ENCODE measurements around the gene PCSK2.

DNA sequence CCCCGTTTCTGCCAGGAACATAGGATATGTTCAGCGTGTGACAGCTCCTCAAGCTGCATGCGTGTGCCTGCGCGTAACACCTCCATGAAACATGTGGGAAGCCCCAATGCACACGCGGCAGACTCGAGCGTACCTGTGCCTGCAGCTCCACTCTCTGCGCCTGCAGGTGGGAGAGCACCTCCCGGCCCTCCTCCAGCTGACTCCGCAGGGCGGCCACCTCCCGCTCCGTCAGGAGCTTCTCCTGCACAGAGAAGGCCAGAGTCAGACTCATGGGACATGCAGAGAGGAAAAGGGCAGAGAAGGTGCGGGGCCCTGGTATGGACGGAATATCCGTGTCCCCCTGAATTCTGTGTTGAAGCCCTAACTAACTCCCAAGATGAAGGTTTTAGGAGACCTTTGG is 281.9 kb downstream of the PCSK2 start:
- no peak for TF ChIP-seq POLR2AphosphoS5 (IDR thresholded peaks at IDR 0.05)
- no peak for TF ChIP-seq POLR2A (IDR thresholded peaks at IDR 0.05)
- TF ChIP-seq, protein P1, sequence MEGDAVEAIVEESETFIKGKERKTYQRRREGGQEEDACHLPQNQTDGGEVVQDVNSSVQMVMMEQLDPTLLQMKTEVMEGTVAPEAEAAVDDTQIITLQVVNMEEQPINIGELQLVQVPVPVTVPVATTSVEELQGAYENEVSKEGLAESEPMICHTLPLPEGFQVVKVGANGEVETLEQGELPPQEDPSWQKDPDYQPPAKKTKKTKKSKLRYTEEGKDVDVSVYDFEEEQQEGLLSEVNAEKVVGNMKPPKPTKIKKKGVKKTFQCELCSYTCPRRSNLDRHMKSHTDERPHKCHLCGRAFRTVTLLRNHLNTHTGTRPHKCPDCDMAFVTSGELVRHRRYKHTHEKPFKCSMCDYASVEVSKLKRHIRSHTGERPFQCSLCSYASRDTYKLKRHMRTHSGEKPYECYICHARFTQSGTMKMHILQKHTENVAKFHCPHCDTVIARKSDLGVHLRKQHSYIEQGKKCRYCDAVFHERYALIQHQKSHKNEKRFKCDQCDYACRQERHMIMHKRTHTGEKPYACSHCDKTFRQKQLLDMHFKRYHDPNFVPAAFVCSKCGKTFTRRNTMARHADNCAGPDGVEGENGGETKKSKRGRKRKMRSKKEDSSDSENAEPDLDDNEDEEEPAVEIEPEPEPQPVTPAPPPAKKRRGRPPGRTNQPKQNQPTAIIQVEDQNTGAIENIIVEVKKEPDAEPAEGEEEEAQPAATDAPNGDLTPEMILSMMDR (IDR thresholded peaks at IDR 0.05) = no peak
- TF ChIP-seq EP300 (IDR thresholded peaks at IDR 0.05; ENCODE audit: low read depth) = no peak

All from transverse colon (tissue), 4 donors.